Frontal cortex (tissue), 4 donors: Measurements from ENCODE around the gene OTULINL. TPM values are rescaled to one million over a fixed set of nuclear protein-coding genes. Genes with fewer than 3 reads are reported as not detected.
"Not testable (repeated sequence)": the region's sequence is repeated elsewhere in the genome, so short reads cannot be mapped to it uniquely, and the experiment has no call there.

Source experiments
- DNase-seq, 2 donors: peaks; one replicate each; pipeline ENCODE4 v3.0.0; 2012; ENCODE audit warnings: low spot score in 2 of 2
- FAIRE-seq: peaks from 2 replicates; lab custom pipeline; 2012; peaks lifted over from hg19 to GRCh38; lab: Jason Lieb, UNC
- total RNA-seq: library from RNA; depleted of rRNA; stranded (reverse); fragments of >200 nt; gene quantifications from one replicate; pipeline ENCODE4 v1.2.3, GENCODE V29; 2014
- donor health status: control.
- donor health status: control.
- donor health status: control.

The OTULINL gene
- total RNA-seq: 18.8 TPM

DNA sequence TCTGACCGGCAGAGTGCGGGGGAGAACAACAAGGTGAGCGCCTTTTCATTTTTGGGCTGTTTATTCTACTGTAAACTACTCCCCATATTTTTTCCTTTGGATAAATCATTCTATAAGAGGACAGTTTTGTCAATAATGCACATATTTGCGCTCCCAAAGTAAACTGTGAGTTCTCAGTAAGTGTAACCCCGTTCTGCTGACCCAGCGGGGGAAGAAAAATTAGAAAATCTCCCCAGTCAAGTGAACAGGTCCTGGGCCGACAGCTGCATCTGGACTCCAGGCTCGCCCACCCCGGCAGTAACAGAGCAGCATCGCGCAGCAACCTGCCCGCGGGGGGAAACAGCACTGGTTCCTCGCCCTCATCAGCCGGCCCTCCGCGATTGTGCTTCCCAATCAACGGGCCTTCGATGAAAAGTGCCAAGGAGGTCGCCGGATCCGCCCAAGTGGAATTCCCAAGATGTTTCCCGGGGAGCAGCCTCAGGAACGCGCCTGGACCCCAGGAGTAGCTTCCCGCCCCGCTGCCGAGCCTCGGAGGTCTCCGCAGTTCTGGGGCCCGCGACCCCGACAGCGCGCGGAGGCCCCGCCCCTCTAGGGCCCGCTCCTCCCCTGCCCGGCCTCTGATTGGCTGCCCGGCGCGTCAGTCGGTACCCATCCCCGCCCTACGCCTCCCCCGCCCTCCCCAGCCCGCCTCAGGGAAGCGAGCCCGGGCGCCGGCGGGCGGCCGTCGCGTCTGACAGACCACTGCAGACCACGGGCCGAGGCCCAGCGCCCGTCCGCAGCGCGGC lies at the start of gene OTULINL:
OTULINL (plus strand) TSS at position 687 of the 785 bp plus-strand sequence. CDS start 103 bp downstream, outside the sequence.
- FAIRE-seq (no peak), DNase-seq (peak; percentile 83 to 92)

DNA sequence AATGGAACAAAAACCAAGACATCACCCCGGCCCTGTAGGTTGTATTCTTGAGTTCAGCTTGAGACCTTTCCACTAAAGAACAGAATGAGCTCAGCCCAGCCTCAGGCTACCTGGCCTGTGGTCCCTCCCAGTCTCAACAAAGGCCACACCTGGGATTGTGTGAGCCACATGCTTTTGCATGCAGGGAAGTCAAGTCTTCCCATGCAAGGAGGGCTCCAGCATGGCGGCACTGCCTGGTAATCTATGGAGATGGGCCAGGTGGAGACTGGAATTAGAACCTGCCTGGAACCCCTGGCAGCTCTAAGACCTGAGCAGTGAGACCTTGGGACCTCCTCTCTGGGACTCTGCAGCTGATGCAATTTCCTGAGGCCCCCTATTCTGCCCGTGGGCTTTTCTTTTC lies 49.4 kb upstream of the OTULINL start:
- FAIRE-seq (no peak), DNase-seq (no peak)

DNA sequence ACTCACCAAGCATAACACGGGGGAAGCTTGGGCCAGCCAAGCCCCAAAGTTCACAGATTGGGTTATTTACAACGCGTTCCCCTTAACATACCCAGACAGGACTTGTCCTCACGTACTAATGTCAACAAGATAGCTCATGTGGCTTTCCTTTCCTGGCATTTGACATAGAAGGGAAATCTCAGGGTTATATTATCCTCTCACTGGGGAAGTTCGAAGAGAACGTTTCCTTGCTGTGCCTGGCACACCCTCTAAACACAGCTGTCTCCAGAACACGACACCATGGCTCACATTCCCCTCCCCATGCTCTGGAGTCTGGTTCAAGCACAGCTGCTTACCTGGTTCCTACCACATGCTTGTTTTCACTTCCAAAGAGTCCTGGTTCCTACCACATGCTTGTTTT lies 46.8 kb upstream of the OTULINL start:
- FAIRE-seq (no peak), DNase-seq (no peak)

DNA sequence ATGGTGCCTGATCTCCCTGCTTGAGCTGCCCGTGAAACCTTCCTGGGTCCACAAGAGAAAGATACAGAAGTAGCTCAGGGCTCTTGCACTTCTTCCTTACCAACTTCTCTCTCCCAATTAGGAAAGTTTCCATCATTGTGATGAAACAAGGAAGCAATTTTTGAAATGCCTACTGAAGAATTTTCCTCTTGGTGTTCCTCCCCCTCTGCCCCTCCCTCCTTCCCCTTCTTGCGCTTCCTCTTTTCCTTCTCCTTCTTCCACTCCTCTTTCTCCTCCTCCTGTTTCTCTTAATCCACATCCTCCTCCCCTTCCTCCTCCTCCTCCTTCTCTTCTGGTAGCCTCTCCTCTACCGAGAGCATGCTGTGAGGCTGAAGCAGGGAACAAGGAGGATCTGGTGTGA lies 36.3 kb upstream of the OTULINL start:
- no peak for FAIRE-seq

DNA sequence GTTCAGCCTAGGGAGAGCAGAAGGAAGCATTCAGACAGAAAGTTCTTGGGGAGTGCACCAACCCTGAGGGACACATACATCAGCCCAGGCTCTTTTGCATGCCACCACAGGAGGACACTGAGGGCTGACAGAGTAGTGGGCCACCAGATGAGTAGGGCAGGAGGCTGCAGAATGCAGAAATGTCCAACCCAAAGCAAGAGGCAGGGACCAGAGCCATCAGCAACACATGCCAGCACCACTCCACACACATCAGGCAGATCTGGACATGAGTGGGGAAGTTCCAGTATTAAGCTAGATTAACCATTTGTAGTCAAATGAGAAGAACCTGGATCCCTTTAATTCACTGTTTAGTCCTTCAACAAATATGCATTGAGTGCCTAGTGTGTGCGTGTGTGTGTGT lies 35.7 kb upstream of the OTULINL start:
- no peak for DNase-seq
- FAIRE-seq: no peak

More for the DNA sequence above, 36.3 kb upstream of the OTULINL start:
- no peak for DNase-seq

DNA sequence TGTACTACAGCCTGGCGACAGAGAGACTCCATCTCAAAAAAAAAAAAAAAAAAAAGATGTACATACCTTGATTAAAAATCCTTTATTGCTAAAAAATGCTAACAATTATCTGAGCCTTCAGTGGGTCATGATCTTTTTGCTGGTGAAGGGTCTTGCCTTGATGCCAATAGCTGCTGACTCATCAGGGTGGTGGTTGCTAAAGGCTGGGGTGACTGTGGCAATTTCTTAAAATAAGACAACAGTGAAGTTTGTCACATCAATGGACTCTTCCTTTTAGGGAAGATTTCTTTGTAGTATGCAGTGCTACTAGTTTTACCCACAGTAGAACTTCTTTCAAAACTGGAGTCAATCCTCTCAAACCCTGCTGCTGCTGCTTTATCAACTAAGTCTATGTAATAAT lies 33.9 kb upstream of the OTULINL start:
- no peak for DNase-seq
- FAIRE-seq: no peak

DNA sequence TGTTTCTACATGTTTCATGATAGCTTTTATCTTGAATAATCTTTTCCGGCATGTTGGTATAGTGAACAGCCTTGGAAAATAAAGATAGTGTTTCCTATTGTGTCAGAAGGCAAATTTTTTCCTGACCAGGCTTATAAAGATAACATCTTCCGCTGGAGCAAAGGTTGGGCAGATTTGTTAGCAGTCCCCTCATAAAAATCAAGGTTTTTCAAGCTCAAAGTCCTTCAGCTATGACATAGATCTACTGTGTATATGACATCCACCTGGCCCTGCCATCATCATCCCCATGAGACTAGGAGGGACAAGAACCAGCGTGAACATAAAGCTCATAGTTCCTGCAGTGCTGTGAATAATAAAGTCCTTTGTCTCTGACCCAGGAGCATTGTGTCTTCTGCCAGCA lies 30.4 kb upstream of the OTULINL start:
- FAIRE-seq: no peak
- no peak for DNase-seq

DNA sequence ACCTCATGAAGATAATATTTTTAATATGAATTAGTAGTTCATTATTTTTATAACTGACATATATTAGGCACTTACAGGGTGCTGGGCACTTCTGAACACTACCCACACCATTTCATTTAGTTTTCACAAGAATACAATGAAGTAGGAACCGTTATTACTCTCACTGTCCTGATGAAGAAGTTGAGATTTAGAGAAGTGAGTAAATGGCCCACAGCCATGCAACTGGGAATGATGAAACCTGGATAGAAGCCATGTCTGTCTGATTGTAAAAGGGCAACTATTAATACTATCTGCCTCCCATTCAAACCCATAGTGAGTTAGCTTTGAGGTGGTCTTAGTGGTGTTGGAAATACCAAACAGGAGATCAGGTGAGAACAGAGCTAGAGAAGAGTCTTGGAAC lies 29.6 kb upstream of the OTULINL start:
- no peak for DNase-seq
- no peak for FAIRE-seq

DNA sequence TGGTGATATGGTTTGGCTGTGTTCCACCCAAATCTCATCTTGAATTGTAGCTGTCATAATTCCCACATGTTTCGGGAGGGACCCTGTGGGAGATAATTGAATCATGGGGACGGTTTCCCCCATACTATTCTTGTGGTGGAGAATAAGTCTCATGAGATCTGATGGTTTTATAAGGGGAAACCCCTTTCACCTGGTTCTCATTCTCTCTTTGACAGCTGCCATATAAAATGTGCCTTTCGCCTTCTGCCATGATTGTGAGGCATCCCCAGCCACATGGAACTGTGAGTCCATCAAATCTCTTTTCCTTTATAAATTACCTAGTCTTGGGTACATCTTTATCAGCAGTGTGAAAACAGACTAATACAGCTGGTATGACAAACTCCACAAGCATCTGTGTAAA lies 27.3 kb upstream of the OTULINL start:
- not testable (repeated sequence) for DNase-seq, FAIRE-seq

DNA sequence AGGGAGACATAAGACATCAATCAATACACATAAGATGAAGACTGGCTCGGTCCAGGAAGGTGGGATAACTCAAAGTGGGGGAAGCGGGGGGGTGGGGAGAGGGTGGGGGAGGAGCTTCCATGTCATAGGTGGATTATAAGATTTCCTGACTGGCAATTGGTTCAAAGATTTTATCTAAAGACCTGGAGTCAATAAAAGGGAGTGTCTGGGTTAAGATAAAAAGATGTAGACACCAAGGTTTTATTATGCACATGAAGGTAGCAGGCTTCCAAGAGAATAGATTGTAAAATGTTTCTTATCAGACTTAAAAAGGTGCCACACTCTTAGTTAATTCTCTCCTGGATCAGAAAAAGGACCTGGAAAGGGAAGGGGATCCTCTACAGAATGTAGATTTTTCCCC lies 25.6 kb upstream of the OTULINL start:
- no peak for FAIRE-seq
- DNase-seq: no peak

DNA sequence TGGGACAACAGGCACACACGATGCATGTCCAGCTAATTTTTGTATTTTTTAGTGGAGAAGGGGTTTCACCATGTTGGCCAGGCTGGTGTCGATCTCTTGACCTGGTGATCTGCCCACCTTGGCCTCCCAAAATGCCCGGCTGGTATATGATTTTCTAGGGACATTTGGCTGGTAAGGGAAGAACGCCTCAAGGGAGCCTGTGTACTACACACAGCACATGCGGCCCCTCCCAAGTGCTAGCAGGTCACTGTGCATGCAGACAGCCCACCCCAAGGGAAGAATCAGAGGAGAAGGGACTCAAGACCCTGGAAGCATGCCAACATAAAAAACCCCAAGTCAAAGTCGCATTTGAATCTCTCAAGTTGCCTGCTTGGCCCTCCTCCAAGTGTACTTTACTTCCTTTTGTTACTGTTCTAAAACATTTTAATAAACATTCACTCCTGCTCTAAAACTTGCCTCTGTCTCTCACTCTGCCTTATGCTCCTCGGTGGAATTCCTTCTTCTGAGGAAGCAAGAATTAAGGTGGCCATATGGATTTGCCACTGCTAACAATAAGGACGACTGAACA lies 24.3 kb upstream of the OTULINL start:
- DNase-seq (no peak), FAIRE-seq (no peak)

DNA sequence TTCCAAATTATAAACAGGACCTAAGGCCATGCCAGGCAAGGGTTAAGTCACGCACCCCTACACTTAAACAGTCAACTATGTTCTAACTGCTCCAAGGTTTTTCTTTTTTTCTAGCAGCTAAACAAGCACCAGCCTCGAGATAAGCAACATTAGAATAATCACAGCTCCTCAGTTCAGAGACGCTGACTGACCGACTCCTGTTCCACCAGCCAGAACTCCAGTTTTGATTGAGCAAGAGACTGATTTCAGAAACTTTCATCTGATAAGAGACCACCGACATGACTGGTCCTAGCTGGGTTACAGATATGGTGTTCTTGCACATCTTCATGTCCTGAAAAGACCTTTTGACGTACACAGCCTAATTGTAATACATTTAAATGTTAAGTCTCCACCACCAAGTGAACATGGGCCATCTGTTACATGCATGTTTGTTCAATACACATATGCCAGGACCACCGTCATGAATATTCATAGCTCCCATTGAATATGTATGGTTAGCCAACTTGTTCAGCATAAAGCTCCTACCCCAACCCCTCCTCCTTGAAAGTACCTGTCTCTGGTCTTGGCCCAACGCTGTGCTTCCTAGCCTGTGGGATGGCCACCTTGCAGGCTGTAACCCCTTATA lies 23.7 kb upstream of the OTULINL start:
- DNase-seq (no peak), FAIRE-seq (no peak)

DNA sequence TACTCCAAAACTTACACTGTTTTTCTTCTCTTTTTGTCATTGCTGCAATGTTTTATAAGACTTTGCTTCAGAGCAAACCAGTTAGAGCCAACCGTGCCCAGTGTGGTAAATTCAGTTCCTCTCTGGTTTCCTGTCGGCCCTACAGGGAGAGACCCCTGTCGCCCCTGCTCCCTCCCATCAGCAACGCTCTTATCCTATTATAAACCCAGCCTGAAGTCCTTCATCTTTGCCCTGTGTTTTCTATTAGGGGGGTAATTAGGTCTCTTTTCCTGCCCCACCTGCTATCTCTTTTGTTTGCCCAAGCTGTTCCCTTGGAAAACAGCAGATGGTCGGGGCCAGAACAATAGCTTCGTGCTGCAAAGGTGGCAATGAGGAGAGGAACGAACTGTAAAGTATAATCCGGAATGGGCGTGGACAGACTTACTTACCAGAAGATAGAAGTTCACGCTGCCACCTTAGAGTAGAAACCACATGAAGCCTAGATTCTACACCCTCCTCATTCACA lies 21.4 kb upstream of the OTULINL start:
- FAIRE-seq (no peak), DNase-seq (no peak)

DNA sequence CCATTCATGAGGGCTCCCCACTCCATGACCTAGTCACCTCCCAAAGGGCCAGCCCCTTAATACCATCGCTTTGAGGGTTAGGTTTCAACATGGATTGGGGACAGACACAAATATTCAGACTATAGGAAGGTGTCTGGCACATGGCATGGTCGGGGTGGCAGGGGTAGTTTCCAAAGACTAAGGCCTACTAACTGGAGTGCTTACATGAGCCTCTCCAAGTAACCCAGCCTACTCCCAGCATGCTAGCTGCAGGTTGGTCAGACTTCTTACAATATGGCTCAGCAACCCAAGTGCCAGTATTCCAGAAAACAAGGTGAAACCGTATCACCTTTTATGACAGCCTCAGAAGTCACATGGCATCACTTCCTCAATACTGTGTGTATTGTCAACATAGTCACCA lies 19.9 kb upstream of the OTULINL start:
- FAIRE-seq: no peak

DNA sequence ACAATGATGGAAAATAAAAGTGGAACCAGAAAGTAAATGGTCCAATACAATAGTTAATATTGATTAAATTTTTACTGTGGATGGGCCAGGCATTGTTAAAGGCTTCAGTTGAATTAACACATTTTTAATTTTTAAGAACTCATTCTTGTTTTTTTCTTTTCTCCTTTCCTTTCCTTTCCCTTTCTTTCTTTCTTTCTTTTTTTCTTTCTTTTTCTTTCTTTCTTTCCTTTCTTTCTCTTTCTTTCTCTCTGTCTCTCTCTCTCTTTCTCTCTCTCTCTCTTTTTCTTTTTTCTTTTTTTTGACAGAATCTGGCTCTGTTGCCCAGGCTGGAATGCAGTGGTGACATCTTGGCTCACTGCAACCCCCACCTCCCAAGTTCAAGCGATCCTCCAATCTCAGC lies 13.3 kb upstream of the OTULINL start:
- no peak for DNase-seq
- no peak for FAIRE-seq

More for the DNA sequence above, 19.9 kb upstream of the OTULINL start:
- DNase-seq: no peak

DNA sequence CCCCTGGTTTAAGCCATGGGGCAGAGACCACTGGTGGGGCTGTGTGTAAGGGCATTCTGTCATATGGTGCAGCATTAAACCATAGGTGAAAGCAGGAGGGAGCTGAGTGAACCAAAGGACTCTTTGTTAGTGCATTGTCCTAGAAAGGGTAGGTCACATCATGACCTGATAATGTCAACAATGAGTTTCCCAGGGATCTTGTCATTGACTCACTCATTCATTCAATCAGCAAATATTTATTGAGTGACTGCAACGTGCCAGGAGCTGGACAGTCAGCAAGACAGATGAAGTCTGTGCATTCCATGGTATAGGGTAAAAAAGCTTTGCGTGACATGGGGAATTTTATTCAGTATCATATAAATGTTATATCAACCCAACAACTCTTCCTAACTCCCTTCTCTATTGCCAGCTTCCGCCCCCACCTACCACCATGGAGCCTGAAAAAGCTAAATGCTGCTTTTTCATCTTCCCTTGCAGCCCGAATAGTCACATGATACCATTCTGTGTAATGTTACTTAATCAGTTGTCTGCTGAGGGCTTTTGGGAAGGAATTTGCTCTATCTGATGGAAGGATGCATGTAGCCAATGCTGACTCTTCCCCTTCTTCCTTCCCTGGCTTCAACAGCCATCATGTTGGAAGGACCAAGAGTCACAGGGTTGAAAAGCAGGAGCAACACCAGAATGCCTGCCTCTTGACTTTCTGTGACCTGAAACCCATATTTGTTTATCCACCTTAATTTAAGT lies 11.5 kb upstream of the OTULINL start:
- no peak for DNase-seq
- FAIRE-seq: no peak

DNA sequence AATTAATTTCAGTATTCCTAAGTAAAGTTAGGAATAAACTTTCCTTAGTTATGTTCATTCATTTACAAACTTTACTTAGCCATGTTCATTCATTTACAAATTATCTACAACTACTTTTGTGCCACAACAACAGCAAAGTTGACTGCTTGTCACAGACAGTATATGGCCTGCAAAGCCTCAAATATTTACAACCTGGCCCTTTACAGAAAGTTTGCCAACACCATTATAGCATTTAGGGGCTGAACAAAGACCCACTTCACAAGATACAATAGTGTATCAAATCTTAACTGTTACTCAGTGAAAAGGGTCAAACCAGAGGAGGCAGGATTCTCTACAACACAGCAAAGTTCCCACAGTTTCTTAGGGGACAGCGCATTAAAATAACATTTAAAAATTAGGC lies 9.7 kb upstream of the OTULINL start:
- DNase-seq (no peak), FAIRE-seq (no peak)

DNA sequence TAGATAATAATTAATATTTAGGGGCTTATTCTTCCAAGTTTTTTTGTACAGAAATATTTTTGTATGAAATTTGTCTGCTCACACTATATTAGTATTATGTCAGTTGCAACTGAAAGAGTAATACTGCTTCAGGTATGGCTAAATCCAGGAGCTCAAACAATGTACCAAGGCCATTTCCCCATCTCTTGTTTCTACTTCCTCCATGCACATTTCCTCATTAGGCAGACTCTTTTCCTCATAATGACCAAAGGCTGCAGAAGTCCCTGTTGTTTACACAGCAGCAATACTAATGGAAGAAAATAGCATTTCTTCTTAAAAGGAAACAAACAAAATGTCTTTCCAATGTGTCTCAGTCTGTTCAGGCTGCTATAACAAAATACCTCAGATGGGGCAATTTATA lies 9.2 kb upstream of the OTULINL start:
- DNase-seq (no peak), FAIRE-seq (no peak)

DNA sequence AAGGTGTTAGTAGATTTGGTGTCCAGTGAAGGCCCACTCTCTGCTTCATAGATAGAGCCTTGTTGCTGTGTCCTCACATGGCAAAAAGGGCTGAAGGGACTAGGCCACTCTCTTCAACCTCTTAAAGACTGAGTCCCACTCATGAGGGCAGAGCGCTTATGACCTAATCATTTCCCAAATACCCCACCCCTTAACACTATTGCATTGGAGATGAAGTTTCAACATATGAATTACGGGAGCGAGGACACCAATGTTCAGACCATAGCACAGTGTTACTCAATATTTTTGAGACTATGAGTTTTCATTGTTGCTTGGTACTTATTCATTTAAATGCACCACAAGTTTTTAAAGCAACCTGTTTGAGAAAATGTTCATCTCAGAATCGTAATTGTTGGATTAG lies 8.8 kb upstream of the OTULINL start:
- FAIRE-seq (no peak), DNase-seq (no peak)

DNA sequence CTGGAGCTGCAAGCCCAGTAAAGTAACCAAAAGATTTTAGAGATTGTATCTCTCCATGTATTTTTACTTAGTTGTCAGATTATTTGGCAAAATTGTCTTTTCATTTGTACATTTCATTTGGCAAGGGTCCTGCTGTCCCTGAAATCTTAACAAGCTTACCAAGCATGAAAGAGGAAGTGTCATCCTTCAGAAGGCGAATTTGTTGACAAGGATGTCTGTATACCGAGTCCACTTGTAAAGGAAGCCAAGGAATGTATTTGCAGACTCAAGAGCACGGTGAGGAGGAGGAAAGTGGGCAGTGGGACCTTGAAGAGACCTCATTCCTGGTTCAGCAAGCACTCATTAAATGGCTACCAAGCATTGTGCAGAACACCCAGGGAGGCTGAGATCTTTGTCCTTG lies 7.5 kb upstream of the OTULINL start:
- DNase-seq: no peak
- FAIRE-seq: no peak
